Activated T-cell treated with anti-CD3 and anti-CD28 coated beads, Interleukin-2, amount 50 U/mL, for 72 hours (primary cell): ENCODE results near the gene TAF5. TPM values are rescaled to one million over a fixed set of nuclear protein-coding genes. Genes with fewer than 3 reads are reported as not detected.
"Not testable (repeated sequence)": the region's sequence is repeated elsewhere in the genome, so short reads cannot be mapped to it uniquely, and the experiment has no call there.

Experiments used
- ATAC-seq, 2 donors: fragments of 150-1000 bp; cut with Tn5 transposase; replicated peaks in 1 of 2; 2 replicates each; pipeline ENCODE4 v1.10.0; 2021; ENCODE audit warnings: moderate library complexity in 2 of 2, mild to moderate bottlenecking in 1 of 2
- DNase-seq, 2 donors: peaks; one replicate each; pipeline ENCODE4 v3.0.0; 2021 to 2022; ENCODE audit warnings: mixed read lengths in 1 of 2
- H3K27ac Mint-ChIP-seq: one replicate; pipeline ENCODE4 v1.8.0; 2022; ENCODE audit warnings: mild to moderate bottlenecking, moderate library complexity, mixed read lengths
- H3K27me3 Mint-ChIP-seq: one replicate; pipeline ENCODE4 v1.8.0; 2022; ENCODE audit warnings: low read depth, mixed read lengths
- H3K36me3 Mint-ChIP-seq, 2 donors: one replicate each; pipeline ENCODE4 v1.8.0; 2022; ENCODE audit warnings: mixed read lengths in 2 of 2, mild to moderate bottlenecking in 1 of 2; ENCODE audit not compliant: insufficient read depth in 2 of 2
- H3K4me1 Mint-ChIP-seq: one replicate; pipeline ENCODE4 v1.8.0; 2022; ENCODE audit warnings: low read depth, mixed read lengths
- H3K4me3 Mint-ChIP-seq, 2 donors: one replicate each; pipeline ENCODE4 v1.8.0; 2022; ENCODE audit warnings: mild to moderate bottlenecking in 2 of 2, mixed read lengths in 2 of 2, moderate library complexity in 2 of 2
- H3K9me3 Mint-ChIP-seq, 2 donors: one replicate each; pipeline ENCODE4 v1.8.0; 2022; ENCODE audit warnings: mixed read lengths in 2 of 2
- total RNA-seq, 2 donors: library from RNA; stranded (reverse); gene quantifications; one replicate each; pipeline ENCODE4 v1.2.3, GENCODE V29; 2022

Gene TAF5
- total RNA-seq = 1 to 10 TPM; 8.6 to 9.5 TPM

DNA sequence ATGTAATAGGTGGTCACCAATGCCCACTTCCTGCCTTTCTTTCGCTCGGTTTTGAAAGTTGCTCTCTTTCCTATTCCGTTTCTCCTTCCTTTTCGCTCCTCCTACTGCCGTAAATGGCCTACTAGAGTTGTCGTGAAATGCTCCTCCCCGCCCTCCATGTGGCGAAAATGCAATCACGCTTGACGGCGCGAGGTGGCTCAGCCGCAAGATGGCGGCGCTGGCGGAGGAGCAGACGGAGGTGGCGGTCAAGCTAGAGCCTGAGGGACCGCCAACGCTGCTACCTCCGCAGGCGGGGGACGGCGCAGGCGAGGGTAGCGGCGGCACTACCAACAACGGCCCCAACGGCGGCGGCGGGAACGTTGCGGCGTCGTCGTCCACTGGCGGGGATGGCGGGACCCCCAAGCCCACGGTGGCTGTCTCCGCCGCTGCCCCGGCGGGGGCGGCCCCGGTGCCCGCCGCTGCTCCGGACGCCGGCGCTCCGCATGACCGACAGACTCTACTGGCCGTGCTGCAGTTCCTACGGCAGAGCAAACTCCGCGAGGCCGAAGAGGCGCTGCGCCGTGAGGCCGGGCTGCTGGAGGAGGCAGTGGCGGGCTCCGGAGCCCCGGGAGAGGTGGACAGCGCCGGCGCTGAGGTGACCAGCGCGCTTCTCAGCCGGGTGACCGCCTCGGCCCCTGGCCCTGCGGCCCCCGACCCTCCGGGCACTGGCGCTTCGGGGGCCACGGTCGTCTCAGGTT, at the start of gene TAF5:
TSS of gene TAF5 (plus strand) at position 195 of the 737 bp plus-strand sequence. CDS start at position 209, 14 bp downstream.
- H3K27ac Mint-ChIP-seq = peak within 1 kb of the TSS; percentile 92
- no peaks in the 10 kb centered on the region for H3K9me3 Mint-ChIP-seq
- peak; percentile 65 to 70 for ATAC-seq
- H3K4me1 Mint-ChIP-seq = peaks cover 31% of the 10 kb centered on the region
- peaks cover 0 to 2% of the 10 kb centered on the region in 2 donors for H3K36me3 Mint-ChIP-seq
- H3K4me3 Mint-ChIP-seq = peak within 1 kb of the TSS; percentile 87 to 93
- DNase-seq = peak; percentile 92 to 95
- no peaks in the 10 kb centered on the region for H3K27me3 Mint-ChIP-seq

DNA sequence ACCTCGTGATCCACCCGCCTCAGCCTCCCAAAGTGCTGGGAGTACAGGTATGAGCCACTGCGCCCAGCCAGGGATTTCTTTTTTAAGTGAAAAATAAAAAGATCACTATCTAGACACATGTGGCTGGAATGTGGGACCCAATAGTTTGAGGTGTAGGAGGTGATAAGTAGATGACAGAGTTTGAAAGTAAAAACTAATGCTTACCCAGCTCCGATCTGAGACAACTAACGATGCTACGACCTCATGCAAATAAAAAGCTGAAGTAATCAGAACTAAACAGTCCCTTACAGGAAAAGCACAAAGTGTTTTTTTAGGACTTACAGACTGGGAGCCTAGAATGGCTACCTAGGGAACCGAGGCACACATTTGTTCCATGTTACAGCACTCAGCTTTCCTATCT, 39.9 kb upstream of the TAF5 start:
- ATAC-seq = peak in 1 of 2 donors; percentile 25
- Mint-ChIP-seq H3K36me3 (peaks cover 0 to 18% of the 10 kb centered on the region in 2 donors), H3K4me3 (no peak overlapping the region), H3K4me1 (no peaks in the 10 kb centered on the region), H3K9me3 (no peaks in the 10 kb centered on the region), H3K27ac (no peak overlapping the region), H3K27me3 (no peaks in the 10 kb centered on the region)
- DNase-seq = no peak

GRCh38 chr10:103333934-103334520, 33.7 kb upstream of the TAF5 start:
- no peaks in the 10 kb centered on the region for H3K4me1 Mint-ChIP-seq
- H3K27me3 Mint-ChIP-seq = no peaks in the 10 kb centered on the region
- peaks cover 3 to 22% of the 10 kb centered on the region in 2 donors for H3K36me3 Mint-ChIP-seq
- H3K27ac Mint-ChIP-seq = no peak overlapping the region
- no peak overlapping the region for H3K4me3 Mint-ChIP-seq
- no peak for DNase-seq
- H3K9me3 Mint-ChIP-seq = no peaks in the 10 kb centered on the region
- no peak for ATAC-seq

DNA sequence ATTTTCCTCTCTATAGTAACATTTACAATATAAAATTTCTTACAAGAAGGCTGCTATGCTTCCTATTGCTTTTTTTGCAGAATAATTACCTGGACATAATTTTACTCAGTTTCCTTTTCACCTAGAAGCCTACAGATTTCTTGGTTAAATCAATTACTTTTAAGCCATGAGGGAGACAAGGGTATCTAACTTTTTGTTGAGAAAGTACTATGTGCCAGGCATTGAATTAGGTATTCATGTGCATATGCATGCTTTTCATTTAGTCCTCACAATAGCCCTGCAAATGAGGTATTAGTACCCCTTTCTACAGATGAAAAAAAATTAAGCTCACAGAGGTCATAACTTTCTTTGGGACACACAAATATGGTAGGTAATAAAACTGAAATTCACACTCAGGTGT, 33.2 kb upstream of the TAF5 start:
- no peaks in the 10 kb centered on the region for H3K4me1 Mint-ChIP-seq
- H3K9me3 Mint-ChIP-seq = no peaks in the 10 kb centered on the region
- DNase-seq = no peak
- no peak overlapping the region for H3K27ac Mint-ChIP-seq
- no peak overlapping the region for H3K4me3 Mint-ChIP-seq
- no peak for ATAC-seq
- H3K27me3 Mint-ChIP-seq = no peaks in the 10 kb centered on the region
- H3K36me3 Mint-ChIP-seq = peaks cover 3 to 24% of the 10 kb centered on the region in 2 donors

- no peaks in the 10 kb centered on the region for H3K9me3 Mint-ChIP-seq
- H3K4me1 Mint-ChIP-seq = no peaks in the 10 kb centered on the region
- no peaks in the 10 kb centered on the region for H3K27me3 Mint-ChIP-seq
- no peak overlapping the region for H3K4me3 Mint-ChIP-seq
- H3K27ac Mint-ChIP-seq = no peak overlapping the region
- ATAC-seq = no peak
- H3K36me3 Mint-ChIP-seq = peaks cover 3 to 22% of the 10 kb centered on the region in 2 donors
- no peak for DNase-seq
These were observed 31.4 kb upstream of the TAF5 start for GRCh38 chr10:103336370-103336769.

GRCh38 chr10:103350175-103350516, 17.6 kb upstream of the TAF5 start:
- Mint-ChIP-seq H3K4me1 (peaks cover 13% of the 10 kb centered on the region), H3K4me3 (peak overlapping the region; percentile 96 to 97), H3K27me3 (no peaks in the 10 kb centered on the region), H3K36me3 (peaks cover 2 to 6% of the 10 kb centered on the region in 2 donors), H3K9me3 (no peaks in the 10 kb centered on the region), H3K27ac (peak overlapping the region; percentile 85)
- DNase-seq (no peak), ATAC-seq (no peak)

GRCh38 chr10:103350517-103351260, 17.1 kb upstream of the TAF5 start, which contains the start of gene PCGF6:
Gene PCGF6, minus strand, starts transcription at chr10:103351140. Its CDS starts 74 bp downstream, at chr10:103351066.
- DNase-seq (peak; percentile 80 to 87), ATAC-seq (peak; percentile 90 to 91)
- H3K36me3 Mint-ChIP-seq = peaks cover 2 to 5% of the 10 kb centered on the region in 2 donors
- H3K9me3 Mint-ChIP-seq = no peaks in the 10 kb centered on the region
- H3K4me3 Mint-ChIP-seq = peak within 1 kb of the TSS; percentile 96 to 97
- peaks cover 13% of the 10 kb centered on the region for H3K4me1 Mint-ChIP-seq
- peak within 1 kb of the TSS; percentile 93 for H3K27ac Mint-ChIP-seq
- no peaks in the 10 kb centered on the region for H3K27me3 Mint-ChIP-seq

- no peaks in the 10 kb centered on the region for H3K9me3 Mint-ChIP-seq
- DNase-seq = no peak
- H3K4me1 Mint-ChIP-seq = peaks cover 13% of the 10 kb centered on the region
- H3K27ac Mint-ChIP-seq = no peak overlapping the region
- peaks cover 1 to 3% of the 10 kb centered on the region in 2 donors for H3K36me3 Mint-ChIP-seq
- H3K4me3 Mint-ChIP-seq = no peak overlapping the region
- no peaks in the 10 kb centered on the region for H3K27me3 Mint-ChIP-seq
- no peak for ATAC-seq
These were observed 14.5 kb upstream of the TAF5 start for GRCh38 chr10:103353281-103353680.

DNA sequence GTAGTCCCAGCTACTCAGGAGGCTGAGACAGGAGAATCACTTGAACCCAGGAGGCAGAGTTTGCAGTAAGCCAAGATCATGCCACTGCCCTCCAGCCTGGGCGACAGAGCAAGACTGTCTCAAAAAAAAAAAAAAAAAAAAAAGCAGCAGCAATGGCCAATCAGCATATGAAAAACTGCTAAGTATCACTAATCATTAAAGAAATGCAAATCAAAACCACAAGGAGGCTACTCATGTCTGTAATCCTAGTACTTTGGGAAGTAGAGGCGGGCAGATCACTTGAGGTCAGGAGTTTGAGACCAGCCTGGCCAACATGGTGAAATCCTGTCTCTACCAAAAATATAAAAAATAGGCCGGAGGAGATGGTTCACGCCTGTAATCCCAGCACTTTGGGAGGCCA, 13.2 kb upstream of the TAF5 start:
- H3K27me3 Mint-ChIP-seq, H3K36me3 Mint-ChIP-seq, H3K27ac Mint-ChIP-seq, ATAC-seq, DNase-seq, H3K9me3 Mint-ChIP-seq, H3K4me3 Mint-ChIP-seq, H3K4me1 Mint-ChIP-seq: not testable (repeated sequence)

DNA sequence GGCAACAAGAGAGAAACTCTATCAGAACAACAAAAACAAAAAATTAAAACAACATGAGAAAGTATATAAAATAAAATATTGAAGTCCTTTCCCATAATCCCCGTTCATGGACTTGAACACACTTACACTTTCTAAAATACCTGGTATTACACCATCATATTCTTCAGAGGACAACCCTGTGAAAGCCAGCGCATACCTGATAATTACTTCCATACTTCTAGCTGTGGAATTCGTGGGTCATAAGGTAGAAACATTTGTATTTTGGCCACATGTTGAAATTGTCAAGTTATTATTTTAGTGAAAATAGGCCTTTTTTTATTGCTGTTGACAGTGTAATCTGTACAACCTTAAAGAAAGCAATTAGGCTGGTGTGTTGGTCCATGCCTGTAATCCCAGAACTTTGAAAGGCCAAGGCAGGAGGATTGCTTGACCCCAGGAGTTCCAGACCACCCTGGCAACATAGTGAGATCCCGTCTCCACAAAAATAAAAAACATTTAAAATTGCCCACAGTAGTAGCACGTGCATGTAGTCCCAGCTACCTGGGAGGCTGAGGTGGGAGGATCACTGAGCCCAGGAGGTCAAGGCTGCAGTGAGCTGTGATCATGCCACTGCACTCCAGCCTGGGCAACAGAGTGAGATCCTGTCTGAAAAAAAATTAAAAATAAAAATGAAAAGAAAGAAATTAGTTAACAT, 11.7 kb upstream of the TAF5 start:
- Mint-ChIP-seq H3K4me3 (no peak overlapping the region), H3K9me3 (no peaks in the 10 kb centered on the region), H3K27ac (no peak overlapping the region), H3K4me1 (no peaks in the 10 kb centered on the region), H3K27me3 (no peaks in the 10 kb centered on the region), H3K36me3 (peaks cover 0 to 1% of the 10 kb centered on the region in 2 donors)
- no peak for ATAC-seq
- DNase-seq = no peak

DNA sequence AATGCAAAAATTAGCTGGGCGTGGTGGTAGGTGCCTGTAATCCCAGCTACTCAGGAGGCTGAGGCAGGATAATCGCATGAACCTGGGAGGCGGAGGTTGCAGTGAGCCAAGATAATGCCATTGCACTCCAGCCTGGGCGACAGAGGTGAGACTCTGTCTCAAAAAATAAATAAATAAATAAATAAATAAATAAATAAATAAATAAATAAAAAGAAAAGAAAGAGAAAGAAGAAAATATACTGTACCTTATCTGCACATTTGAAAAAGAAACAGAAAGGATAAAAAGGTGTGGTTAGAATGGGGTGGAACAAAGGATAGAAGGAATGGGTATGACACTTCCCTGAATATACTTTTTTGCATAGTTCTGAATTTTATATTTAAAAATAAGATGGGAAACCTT, 8.3 kb upstream of the TAF5 start:
- not testable (repeated sequence) for ATAC-seq, H3K27ac Mint-ChIP-seq, DNase-seq, H3K36me3 Mint-ChIP-seq, H3K4me1 Mint-ChIP-seq, H3K4me3 Mint-ChIP-seq, H3K9me3 Mint-ChIP-seq, H3K27me3 Mint-ChIP-seq

GRCh38 chr10:103360791-103361190, 7.0 kb upstream of the TAF5 start:
- not testable (repeated sequence) for H3K36me3 Mint-ChIP-seq, H3K27me3 Mint-ChIP-seq, H3K27ac Mint-ChIP-seq, DNase-seq, H3K9me3 Mint-ChIP-seq, H3K4me1 Mint-ChIP-seq, H3K4me3 Mint-ChIP-seq
- ATAC-seq = peak in 1 of 2 donors; percentile 61

DNA sequence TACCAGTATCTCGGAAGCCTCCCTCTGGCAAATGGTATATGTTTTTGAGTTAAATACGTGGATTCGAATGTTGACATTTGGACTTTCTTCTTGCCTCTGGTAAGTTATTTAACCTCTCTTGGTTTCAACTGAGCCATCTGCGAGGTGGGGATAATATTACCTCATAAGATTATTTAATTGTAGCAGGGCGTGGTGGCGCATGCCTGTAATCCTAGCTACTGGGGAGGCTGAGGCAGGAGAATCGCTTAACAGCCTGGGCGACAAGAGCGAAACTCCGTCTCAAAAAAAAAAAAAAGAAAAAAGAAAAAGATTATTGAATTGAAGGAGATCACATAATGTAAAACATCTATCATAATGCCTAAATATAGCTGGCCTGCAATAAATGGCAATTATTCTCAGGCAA, 396 bp upstream of the TAF5 start:
- Mint-ChIP-seq H3K4me3 (peak overlapping the region; percentile 87 to 93), H3K36me3 (peaks cover 0 to 2% of the 10 kb centered on the region in 2 donors), H3K27me3 (no peaks in the 10 kb centered on the region), H3K4me1 (peaks cover 27% of the 10 kb centered on the region), H3K27ac (peak overlapping the region; percentile 92), H3K9me3 (no peaks in the 10 kb centered on the region)
- DNase-seq = no peak
- ATAC-seq = no peak
